Prostate gland (tissue), 2 donors: Measurements from ENCODE around the gene OTUD4. TPM values are rescaled to one million over a fixed set of nuclear protein-coding genes. Genes with fewer than 3 reads are reported as not detected.

ENCODE experiments used
- DNase-seq: peaks from one replicate; pipeline ENCODE4 v3.0.0-alpha.2; 2019; ENCODE audit warnings: low spot score
- H3K27ac ChIP-seq, 2 donors: fragments of 200-600 bp; sonication (generic); 2 replicates each; pipeline ENCODE4 v1.5.1; 2017 to 2019
- H3K27me3 ChIP-seq: fragments of 200-600 bp; sonication (generic); replicated peaks from 2 replicates; pipeline ENCODE4 v1.5.1; 2019; ENCODE audit not compliant: insufficient read depth
- H3K36me3 ChIP-seq, 2 donors: fragments of 200-600 bp; sonication (generic); 1 replicate in 1 of 2; 2 replicates in 1 of 2; pipeline versions ENCODE4 v1.5.1 to v1.8.1; 2017 to 2019
- H3K4me1 ChIP-seq: fragments of 200-600 bp; sonication (generic); replicated peaks from 2 replicates; pipeline ENCODE4 v1.5.1; 2019
- H3K4me3 ChIP-seq, 2 donors: fragments of 200-600 bp; sonication (generic); 2 replicates each; pipeline ENCODE4 v1.5.1; 2017 to 2019
- H3K9me3 ChIP-seq: fragments of 200-600 bp; sonication (generic); 2 replicates; pipeline ENCODE4 v1.5.1; 2017
- CTCF ChIP-seq, 4 experiments: fragments of 200-600 bp in 2 of 4; fragments of 450-650 bp in 2 of 4; sonication (generic) in 2 of 4; IDR thresholded peaks; 1 replicate in 3 of 4; 2 replicates in 1 of 4; pipeline ENCODE4 v1.5.1; 2016 to 2019; ENCODE audit warnings: antibody characterized with exemption in 4 of 4, mild to moderate bottlenecking in 2 of 4, moderate library complexity in 2 of 4
- POLR2A ChIP-seq: fragments of 450-650 bp; IDR thresholded peaks from one replicate; pipeline ENCODE4 v1.6.1; 2016; ENCODE audit warnings: antibody characterized with exemption, mild to moderate bottlenecking
- POLR2AphosphoS5 ChIP-seq: sonication (generic); formaldehyde crosslinking; IDR thresholded peaks from one replicate; pipeline ENCODE4 v1.6.1; 2017; ENCODE audit warnings: antibody characterized with exemption
- WGBS: methylation state at CpG from one replicate; pipeline ENCODE4 v1.1.5; 2018; 5-methylcytosine and 5-hydroxymethylcytosine counted together
- intact Hi-C: fragments of 100-400 bp; cut with DNase I; formaldehyde crosslinking; loops from one replicate; pipeline ENCODE4 v1.14.2; 2022
- total RNA-seq, 2 donors: library from RNA; depleted of rRNA; stranded (reverse); fragments of >200 nt; gene quantifications; one replicate each; pipeline ENCODE4 v1.1.0, GENCODE V29; 2016

The OTUD4 gene
- total RNA-seq, 2 donors from 2014 or later = 22.2 to 43.2 TPM

DNA sequence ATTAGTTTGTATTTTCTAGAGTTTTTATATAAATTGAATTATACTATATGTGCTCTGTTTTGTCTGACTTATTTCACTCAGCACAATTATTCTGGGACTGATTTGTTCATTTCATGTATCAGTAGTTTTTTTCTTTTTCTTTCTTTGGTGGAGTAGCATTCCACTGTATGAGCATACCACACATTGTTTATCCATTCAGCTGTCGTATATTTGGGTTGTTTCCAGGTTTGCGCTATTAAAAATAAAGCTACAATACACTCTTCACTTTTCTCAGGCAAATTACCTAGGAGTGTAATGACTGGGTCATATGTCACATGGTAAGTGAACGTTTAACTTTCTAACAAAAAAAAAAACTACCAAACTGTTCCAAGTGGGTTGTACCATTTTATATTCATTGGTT is 9.6 kb upstream of the OTUD4 start:
- Histone ChIP-seq H3K27ac (no peak overlapping the region), H3K4me3 (no peak overlapping the region), H3K27me3 (no peaks in the 10 kb centered on the region), H3K4me1 (no peaks in the 10 kb centered on the region), H3K36me3 (no peaks in the 10 kb centered on the region), H3K9me3 (no peaks in the 10 kb centered on the region)
- TF ChIP-seq CTCF (IDR thresholded peaks at IDR 0.05) = no peak
- TF ChIP-seq POLR2A = no peak
- TF ChIP-seq POLR2AphosphoS5 = no peak
- DNase-seq = no peak
- WGBS = 49% methylated on average over 3 of the region's 3 CpGs
- intact Hi-C loops = no loop called here

GRCh38 chr4:145186729-145187128 is 6.3 kb upstream of the OTUD4 start:
- Histone ChIP-seq H3K4me3 (no peak overlapping the region), H3K27me3 (no peaks in the 10 kb centered on the region), H3K27ac (no peak overlapping the region), H3K4me1 (no peaks in the 10 kb centered on the region), H3K9me3 (no peaks in the 10 kb centered on the region), H3K36me3 (no peaks in the 10 kb centered on the region)
- no peak for TF ChIP-seq POLR2AphosphoS5
- no peak for TF ChIP-seq CTCF (IDR thresholded peaks at IDR 0.05)
- TF ChIP-seq POLR2A = no peak
- WGBS = 63% methylated on average over 3 of the region's 3 CpGs
- no peak for DNase-seq
- intact Hi-C loops = no loop called here

GRCh38 chr4:145183581-145183980 is 3.2 kb upstream of the OTUD4 start:
- Histone ChIP-seq H3K4me3 (no peak overlapping the region), H3K27me3 (no peaks in the 10 kb centered on the region), H3K9me3 (no peaks in the 10 kb centered on the region), H3K27ac (no peak overlapping the region), H3K36me3 (no peaks in the 10 kb centered on the region), H3K4me1 (no peaks in the 10 kb centered on the region)
- WGBS = 83% methylated on average over 2 of the region's 2 CpGs
- DNase-seq = no peak
- intact Hi-C loops = loop anchor here (5.0 kb wide), 1 partner anchor 434 kb away; the partner anchor contains the start of gene MMAA
- TF ChIP-seq POLR2AphosphoS5 (no peak), POLR2A (no peak), CTCF (IDR thresholded peaks at IDR 0.05) (no peak)

DNA sequence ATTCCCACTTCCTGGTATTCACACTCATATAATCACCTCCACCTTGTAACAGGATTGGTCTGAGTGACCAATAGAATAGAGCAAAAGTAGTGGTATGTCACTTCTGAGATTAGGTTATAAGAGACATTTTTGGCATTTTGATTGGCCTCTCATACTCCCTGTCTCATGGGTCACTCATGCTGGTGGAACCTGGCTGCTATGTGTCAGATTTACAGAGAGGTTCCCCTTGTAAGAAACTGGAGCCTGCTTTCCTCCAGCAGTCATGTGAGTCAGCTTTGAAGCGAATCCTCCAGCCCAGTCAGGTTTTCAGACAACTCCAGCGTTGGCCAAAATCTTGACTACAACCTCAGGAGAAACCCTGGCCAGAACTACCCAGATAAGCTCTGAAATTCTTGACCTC is 2.6 kb upstream of the OTUD4 start:
- Histone ChIP-seq H3K27me3 (no peaks in the 10 kb centered on the region), H3K36me3 (no peaks in the 10 kb centered on the region), H3K27ac (no peak overlapping the region), H3K4me1 (no peaks in the 10 kb centered on the region), H3K9me3 (no peaks in the 10 kb centered on the region), H3K4me3 (no peak overlapping the region)
- no peak for DNase-seq
- intact Hi-C loops = loop anchor here (5.0 kb wide), 1 partner anchor 434 kb away; the partner anchor contains the start of gene MMAA
- no peak for TF ChIP-seq CTCF (IDR thresholded peaks at IDR 0.05)
- TF ChIP-seq POLR2AphosphoS5 = no peak
- no peak for TF ChIP-seq POLR2A
- WGBS = 79% methylated on average over 2 of the region's 2 CpGs

- no peaks in the 10 kb centered on the region for H3K9me3 ChIP-seq
- 95% methylated on average over 2 of the region's 2 CpGs for WGBS
- H3K4me3 ChIP-seq = no peak overlapping the region
- H3K27ac ChIP-seq = no peak overlapping the region
- TF ChIP-seq CTCF (IDR thresholded peaks at IDR 0.05) (no peak), POLR2AphosphoS5 (no peak), POLR2A (no peak)
- intact Hi-C loops = loop anchor here (5.0 kb wide), 1 partner anchor 435 kb away; the partner anchor contains the start of gene MMAA
- no peaks in the 10 kb centered on the region for H3K4me1 ChIP-seq
- H3K27me3 ChIP-seq = no peaks in the 10 kb centered on the region
- DNase-seq = no peak
- no peaks in the 10 kb centered on the region for H3K36me3 ChIP-seq
Observed at GRCh38 chr4:145182222-145182621, 1.8 kb upstream of the OTUD4 start.
